GM23338 (cell line): ENCODE results near the gene PAIP2. TPM values are rescaled to one million over a fixed set of nuclear protein-coding genes. Genes with fewer than 3 reads are reported as not detected.

Experiments
- ATAC-seq: fragments of 200-7000 bp; cut with Tn5 transposase; 3 replicates; pipeline ENCODE4 v1.9.1; 2020
- DNase-seq: peaks from one replicate; pipeline ENCODE4 v3.0.0-alpha.2; 2015; ENCODE audit warnings: low spot score
- H2AFZ ChIP-seq: fragments of 200-600 bp; sonication (generic); 2 replicates; pipeline ENCODE4 v1.8.0; 2016; ENCODE audit warnings: antibody characterized with exemption, mild to moderate bottlenecking, moderate library complexity
- H3F3A ChIP-seq: fragments of 200-600 bp; sonication (generic); replicated peaks from 2 replicates; pipeline ENCODE4 v1.8.0; 2017; ENCODE audit warnings: antibody characterized with exemption, mixed run types, low read depth
- H3K27ac ChIP-seq: fragments of 200-600 bp; sonication (generic); 2 replicates; pipeline ENCODE4 v1.6.1; 2016; ENCODE audit warnings: low read depth
- H3K27me3 ChIP-seq: fragments of 200-600 bp; sonication (generic); 2 replicates; pipeline ENCODE4 v1.8.0; 2016; ENCODE audit warnings: mild to moderate bottlenecking, mixed run types, moderate library complexity; ENCODE audit not compliant: insufficient read depth
- H3K36me3 ChIP-seq: fragments of 200-600 bp; sonication (generic); 2 replicates; pipeline ENCODE4 v1.8.0; 2016; ENCODE audit warnings: mild to moderate bottlenecking; ENCODE audit not compliant: insufficient read depth
- H3K4me1 ChIP-seq: fragments of 200-600 bp; sonication (generic); 2 replicates; pipeline ENCODE4 v1.8.0; 2016; ENCODE audit warnings: mild to moderate bottlenecking, moderate library complexity; ENCODE audit not compliant: insufficient read depth
- H3K4me2 ChIP-seq: fragments of 200-600 bp; sonication (generic); 2 replicates; pipeline ENCODE4 v1.7.1; 2017; ENCODE audit warnings: mixed run types
- H3K4me3 ChIP-seq: fragments of 200-600 bp; sonication (generic); 2 replicates; pipeline ENCODE4 v1.6.1; 2016; ENCODE audit warnings: mixed run types
- H3K79me2 ChIP-seq: fragments of 200-600 bp; sonication (generic); replicated peaks from 2 replicates; pipeline ENCODE4 v1.8.0; 2017; ENCODE audit warnings: mild to moderate bottlenecking; ENCODE audit not compliant: insufficient read depth
- H3K9me2 ChIP-seq: fragments of 200-600 bp; sonication (generic); 2 replicates; pipeline ENCODE4 v1.8.0; 2017; ENCODE audit not compliant: insufficient read depth
- H4K20me1 ChIP-seq: fragments of 200-600 bp; sonication (generic); replicated peaks from 2 replicates; pipeline ENCODE4 v1.8.0; 2017; ENCODE audit warnings: mild to moderate bottlenecking; ENCODE audit not compliant: insufficient read depth
- H3K27ac Mint-ChIP-seq: 2 replicates; pipeline ENCODE4 v1.8.0; 2020; ENCODE audit warnings: inconsistent platforms, mild to moderate bottlenecking, moderate library complexity, mixed read lengths
- H3K27me3 Mint-ChIP-seq: 3 replicates; pipeline ENCODE4 v1.8.0; 2022; ENCODE audit warnings: low read depth, mild to moderate bottlenecking, moderate library complexity, mixed read lengths, inconsistent platforms; ENCODE audit not compliant: insufficient read depth, poor library complexity
- H3K36me3 Mint-ChIP-seq: 3 replicates; pipeline ENCODE4 v1.8.0; 2021; ENCODE audit warnings: low read depth, mild to moderate bottlenecking, inconsistent platforms, moderate library complexity, mixed read lengths
- H3K4me1 Mint-ChIP-seq: 3 replicates; pipeline ENCODE4 v1.8.0; 2020; ENCODE audit warnings: mild to moderate bottlenecking, inconsistent platforms, mixed read lengths
- H3K4me3 Mint-ChIP-seq: 3 replicates; pipeline ENCODE4 v1.8.0; 2021; ENCODE audit warnings: moderate library complexity, mild to moderate bottlenecking, inconsistent platforms, mixed read lengths
- H3K9me3 Mint-ChIP-seq: 3 replicates; pipeline ENCODE4 v1.8.0; 2020; ENCODE audit warnings: moderate library complexity, mild to moderate bottlenecking, inconsistent platforms, mixed read lengths
- CREB1 ChIP-seq: fragments of 250-450 bp; sonication (Bioruptor Pico); IDR thresholded peaks from 2 replicates; pipeline ENCODE4 v1.5.0; 2020; ENCODE audit warnings: low read depth, mild to moderate bottlenecking, moderate library complexity
- EZH2phosphoT487 ChIP-seq: fragments of 200-600 bp; sonication (generic); IDR thresholded peaks from one replicate; pipeline ENCODE4 v1.8.1; 2018; ENCODE audit warnings: antibody characterized with exemption; ENCODE audit not compliant: unreplicated experiment
- NANOG ChIP-seq: IDR thresholded peaks from 2 replicates; pipeline ENCODE4 v1.6.1; 2016; ENCODE audit warnings: antibody characterized with exemption, borderline replicate concordance
- POLR2AphosphoS5 ChIP-seq: IDR thresholded peaks from 2 replicates; pipeline ENCODE4 v1.6.1; 2016; ENCODE audit warnings: antibody characterized with exemption, low read depth
- ZNF114 ChIP-seq: fragments of 250-450 bp; sonication (Bioruptor Pico); IDR thresholded peaks from 2 replicates; pipeline ENCODE4 v1.5.0; 2020; ENCODE audit warnings: mild to moderate bottlenecking, moderate library complexity
- ZNF331 ChIP-seq: fragments of 250-450 bp; sonication (Bioruptor Pico); IDR thresholded peaks from 2 replicates; pipeline ENCODE4 v1.5.0; 2020; ENCODE audit warnings: low read depth, mild to moderate bottlenecking, moderate library complexity
- polyA plus RNA-seq: library from polyadenylated mRNA; unstranded; fragments of >200 nt; fragmentation: Nextera tagmentation; extraction: Ambion mirVana; gene quantifications from 2 replicates; pipeline ENCODE4 v1.2.1, GENCODE V29; 2016
- total RNA-seq: library from RNA; depleted of rRNA; stranded (reverse); fragments of >200 nt; shearing (Covaris generic); gene quantifications from 2 replicates; pipeline ENCODE4 v1.2.3, GENCODE V29; 2014
- TF ChIP-seq, protein P1 (sequence below): IDR thresholded peaks from one replicate; pipeline ENCODE4 v1.6.1; 2018; ENCODE audit warnings: antibody characterized with exemption; ENCODE audit not compliant: unreplicated experiment
- TF ChIP-seq, protein P2 (sequence below): IDR thresholded peaks from 2 replicates; pipeline ENCODE4 v1.6.1; 2016; ENCODE audit warnings: antibody characterized with exemption
- TF ChIP-seq, protein P3 (sequence below), 2 experiments: fragments of 200-600 bp in 1 of 2; sonication (generic) in 1 of 2; conservative IDR thresholded peaks; 2 replicates each; pipeline versions ENCODE4 v1.5.1 to v1.6.1; 2016 to 2017; ENCODE audit warnings: antibody characterized with exemption in 2 of 2, low read depth in 2 of 2, mild to moderate bottlenecking in 2 of 2, moderate library complexity in 1 of 2

The PAIP2 gene
- total and polyA plus RNA-seq, 2 experiments from 2014 or later = 132 to 277 TPM

DNA sequence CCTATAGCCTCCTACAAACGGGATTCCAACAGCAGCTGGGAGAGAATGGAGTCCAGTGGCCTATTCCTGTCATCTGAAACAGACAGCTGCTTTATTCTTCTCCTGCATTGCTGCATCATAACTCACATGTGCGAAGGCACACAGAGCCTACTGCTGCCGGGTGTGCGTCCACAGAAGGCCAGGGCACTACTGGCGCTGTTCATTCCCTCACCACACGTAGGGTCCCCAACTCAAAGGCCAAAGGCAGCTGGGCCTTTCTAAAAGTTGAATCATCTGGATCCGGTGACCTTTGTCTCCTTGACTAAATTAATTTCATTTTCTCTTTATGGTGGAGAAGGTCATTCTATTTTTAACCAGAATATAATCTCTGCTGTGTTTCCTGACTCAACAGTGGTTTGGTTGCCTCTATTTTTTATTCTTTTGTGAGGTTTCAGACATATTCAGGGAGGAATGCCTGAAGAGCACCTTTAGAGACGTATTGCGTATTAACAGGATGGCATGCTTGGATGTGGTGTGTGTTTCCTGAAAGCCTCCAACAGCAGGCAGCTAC lies 73.0 kb downstream of the PAIP2 start:
- H3K4me1 ChIP-seq = no peaks in the 10 kb centered on the region

DNA sequence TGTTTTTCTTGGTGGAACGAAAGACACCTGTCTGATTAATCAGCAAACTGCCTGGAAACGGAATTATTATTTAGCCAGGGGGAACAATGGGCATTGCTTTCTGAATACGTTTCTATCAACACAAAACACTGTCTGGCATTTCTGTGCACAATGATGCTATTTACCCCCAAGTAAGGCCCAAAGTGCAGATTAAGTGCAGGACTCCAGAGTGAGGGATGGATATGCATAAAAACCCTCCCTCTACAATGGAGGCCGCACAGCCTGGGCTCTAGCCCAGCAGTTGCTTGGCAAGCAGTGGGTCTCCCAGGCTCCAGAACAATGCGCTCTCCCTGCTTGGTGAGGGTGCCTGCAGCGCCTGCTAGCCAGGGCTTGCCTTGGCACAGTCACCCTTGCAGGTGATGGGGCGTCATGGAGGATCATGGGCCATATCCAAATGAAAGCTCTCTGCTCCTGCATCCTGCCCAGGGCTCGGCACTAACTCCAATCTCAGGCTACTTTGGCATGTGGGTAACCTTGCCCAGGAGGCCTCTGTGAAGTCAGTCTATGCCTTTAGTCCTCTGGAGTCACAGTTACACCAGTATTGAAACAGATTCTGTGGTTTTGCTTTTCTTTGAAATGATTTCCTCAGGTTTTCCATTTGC lies 73.7 kb downstream of the PAIP2 start:
- H3K4me2 ChIP-seq = no peak overlapping the region
- no peaks in the 10 kb centered on the region for H3K79me2 ChIP-seq
- H3K36me3 ChIP-seq = peaks cover 1% of the 10 kb centered on the region; the same call in 1 of the 2 replicates
- Mint-ChIP-seq H3K36me3 (peaks cover 15% of the 10 kb centered on the region), H3K27me3 (no peaks in the 10 kb centered on the region), H3K9me3 (no peaks in the 10 kb centered on the region), H3K4me3 (no peak overlapping the region), H3K27ac (no peak overlapping the region), H3K4me1 (peaks cover 14% of the 10 kb centered on the region)
- H3F3A ChIP-seq = 0 out of 2 replicates have a peak, but pooled peaks cover 3% of the 10 kb centered on the region
- no peaks in the 10 kb centered on the region for H3K9me2 ChIP-seq
- DNase-seq (no peak), ATAC-seq (no peak)
- H4K20me1 ChIP-seq = no peaks in the 10 kb centered on the region
- H3K27me3 ChIP-seq = no peaks in the 10 kb centered on the region
- no peak overlapping the region for H3K4me3 ChIP-seq
- H3K27ac ChIP-seq = peak overlapping the region; percentile 45; the same call in 1 of the 2 replicates
- no peaks in the 10 kb centered on the region for H3K4me1 ChIP-seq
- H2AFZ ChIP-seq = no peak overlapping the region
- TF ChIP-seq CREB1 (CRISPR knock-in tag) (no peak), EZH2phosphoT487 (no peak), NANOG (no peak), ZNF331 (CRISPR knock-in tag) (no peak), ZNF114 (CRISPR knock-in tag) (no peak), POLR2AphosphoS5 (no peak)
- TF ChIP-seq, protein P1, sequence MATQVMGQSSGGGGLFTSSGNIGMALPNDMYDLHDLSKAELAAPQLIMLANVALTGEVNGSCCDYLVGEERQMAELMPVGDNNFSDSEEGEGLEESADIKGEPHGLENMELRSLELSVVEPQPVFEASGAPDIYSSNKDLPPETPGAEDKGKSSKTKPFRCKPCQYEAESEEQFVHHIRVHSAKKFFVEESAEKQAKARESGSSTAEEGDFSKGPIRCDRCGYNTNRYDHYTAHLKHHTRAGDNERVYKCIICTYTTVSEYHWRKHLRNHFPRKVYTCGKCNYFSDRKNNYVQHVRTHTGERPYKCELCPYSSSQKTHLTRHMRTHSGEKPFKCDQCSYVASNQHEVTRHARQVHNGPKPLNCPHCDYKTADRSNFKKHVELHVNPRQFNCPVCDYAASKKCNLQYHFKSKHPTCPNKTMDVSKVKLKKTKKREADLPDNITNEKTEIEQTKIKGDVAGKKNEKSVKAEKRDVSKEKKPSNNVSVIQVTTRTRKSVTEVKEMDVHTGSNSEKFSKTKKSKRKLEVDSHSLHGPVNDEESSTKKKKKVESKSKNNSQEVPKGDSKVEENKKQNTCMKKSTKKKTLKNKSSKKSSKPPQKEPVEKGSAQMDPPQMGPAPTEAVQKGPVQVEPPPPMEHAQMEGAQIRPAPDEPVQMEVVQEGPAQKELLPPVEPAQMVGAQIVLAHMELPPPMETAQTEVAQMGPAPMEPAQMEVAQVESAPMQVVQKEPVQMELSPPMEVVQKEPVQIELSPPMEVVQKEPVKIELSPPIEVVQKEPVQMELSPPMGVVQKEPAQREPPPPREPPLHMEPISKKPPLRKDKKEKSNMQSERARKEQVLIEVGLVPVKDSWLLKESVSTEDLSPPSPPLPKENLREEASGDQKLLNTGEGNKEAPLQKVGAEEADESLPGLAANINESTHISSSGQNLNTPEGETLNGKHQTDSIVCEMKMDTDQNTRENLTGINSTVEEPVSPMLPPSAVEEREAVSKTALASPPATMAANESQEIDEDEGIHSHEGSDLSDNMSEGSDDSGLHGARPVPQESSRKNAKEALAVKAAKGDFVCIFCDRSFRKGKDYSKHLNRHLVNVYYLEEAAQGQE = no peak
- TF ChIP-seq, protein P2, sequence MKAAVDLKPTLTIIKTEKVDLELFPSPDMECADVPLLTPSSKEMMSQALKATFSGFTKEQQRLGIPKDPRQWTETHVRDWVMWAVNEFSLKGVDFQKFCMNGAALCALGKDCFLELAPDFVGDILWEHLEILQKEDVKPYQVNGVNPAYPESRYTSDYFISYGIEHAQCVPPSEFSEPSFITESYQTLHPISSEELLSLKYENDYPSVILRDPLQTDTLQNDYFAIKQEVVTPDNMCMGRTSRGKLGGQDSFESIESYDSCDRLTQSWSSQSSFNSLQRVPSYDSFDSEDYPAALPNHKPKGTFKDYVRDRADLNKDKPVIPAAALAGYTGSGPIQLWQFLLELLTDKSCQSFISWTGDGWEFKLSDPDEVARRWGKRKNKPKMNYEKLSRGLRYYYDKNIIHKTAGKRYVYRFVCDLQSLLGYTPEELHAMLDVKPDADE = no peak
- TF ChIP-seq, protein P3, sequence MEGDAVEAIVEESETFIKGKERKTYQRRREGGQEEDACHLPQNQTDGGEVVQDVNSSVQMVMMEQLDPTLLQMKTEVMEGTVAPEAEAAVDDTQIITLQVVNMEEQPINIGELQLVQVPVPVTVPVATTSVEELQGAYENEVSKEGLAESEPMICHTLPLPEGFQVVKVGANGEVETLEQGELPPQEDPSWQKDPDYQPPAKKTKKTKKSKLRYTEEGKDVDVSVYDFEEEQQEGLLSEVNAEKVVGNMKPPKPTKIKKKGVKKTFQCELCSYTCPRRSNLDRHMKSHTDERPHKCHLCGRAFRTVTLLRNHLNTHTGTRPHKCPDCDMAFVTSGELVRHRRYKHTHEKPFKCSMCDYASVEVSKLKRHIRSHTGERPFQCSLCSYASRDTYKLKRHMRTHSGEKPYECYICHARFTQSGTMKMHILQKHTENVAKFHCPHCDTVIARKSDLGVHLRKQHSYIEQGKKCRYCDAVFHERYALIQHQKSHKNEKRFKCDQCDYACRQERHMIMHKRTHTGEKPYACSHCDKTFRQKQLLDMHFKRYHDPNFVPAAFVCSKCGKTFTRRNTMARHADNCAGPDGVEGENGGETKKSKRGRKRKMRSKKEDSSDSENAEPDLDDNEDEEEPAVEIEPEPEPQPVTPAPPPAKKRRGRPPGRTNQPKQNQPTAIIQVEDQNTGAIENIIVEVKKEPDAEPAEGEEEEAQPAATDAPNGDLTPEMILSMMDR (conservative IDR thresholded peaks at IDR 0.05; ENCODE audit: low read depth in 2 of 2) = no peak

More for the DNA sequence above, 73.0 kb downstream of the PAIP2 start:
- H3K4me3 ChIP-seq = no peak overlapping the region
- ATAC-seq = no peak
- DNase-seq = no peak
- H3K9me2 ChIP-seq = no peaks in the 10 kb centered on the region
- H3K4me2 ChIP-seq = no peak overlapping the region
- no peaks in the 10 kb centered on the region for H4K20me1 ChIP-seq
- H3F3A ChIP-seq = 0 out of 2 replicates have a peak, but pooled peaks cover 3% of the 10 kb centered on the region
- H3K4me3 Mint-ChIP-seq = no peak overlapping the region
- peaks cover 14% of the 10 kb centered on the region for H3K36me3 Mint-ChIP-seq
- H3K27me3 Mint-ChIP-seq = no peaks in the 10 kb centered on the region
- H3K27me3 ChIP-seq = no peaks in the 10 kb centered on the region
- peaks cover 7% of the 10 kb centered on the region for H3K4me1 Mint-ChIP-seq
- no peaks in the 10 kb centered on the region for H3K79me2 ChIP-seq
- no peak overlapping the region for H3K27ac Mint-ChIP-seq
- H3K27ac ChIP-seq = no peak overlapping the region
- TF ChIP-seq ZNF114 (CRISPR knock-in tag) (no peak), EZH2phosphoT487 (no peak), POLR2AphosphoS5 (no peak)
- TF ChIP-seq, protein P3 (conservative IDR thresholded peaks at IDR 0.05; ENCODE audit: low read depth in 2 of 2) = no peak
- TF ChIP-seq, protein P2 = no peak
- no peaks in the 10 kb centered on the region for H3K9me3 Mint-ChIP-seq
- no peak overlapping the region for H2AFZ ChIP-seq
- no peaks in the 10 kb centered on the region for H3K36me3 ChIP-seq
